ENCODE data around the gene CHSY3.

GRCh38 chr5:130183115-130183514, 278.9 kb downstream of the CHSY3 start:
- TF ChIP-seq POLR2A (IDR thresholded peaks at IDR 0.05) (no peak), CTCF (IDR thresholded peaks at IDR 0.05) (no peak)
